ENCODE measurements around the gene ETF1. TPM values are rescaled to one million over a fixed set of nuclear protein-coding genes. Genes with fewer than 3 reads are reported as not detected.

ETF1 gene
- total and polyA plus RNA-seq, 9 of the 15 experiments (the other 6 are each of a cell fraction or from before 2014, with no cell fraction given), result 53.7 to 209 (median 164) TPM

- TF ChIP-seq THAP12 (CRISPR knock-in tag; IDR thresholded peaks at IDR 0.05), result no peak
- no peak for TF ChIP-seq LEF1 (IDR thresholded peaks at IDR 0.05)
- peak; percentile 1 for TF ChIP-seq ARHGAP35 (IDR thresholded peaks at IDR 0.05; ENCODE audit: partially characterized antibody)
- no peak for TF ChIP-seq CHD2 (IDR thresholded peaks at IDR 0.05; ENCODE audit: low read depth, low read length)
- no peak for TF ChIP-seq HDAC3 (IDR thresholded peaks at IDR 0.05; ENCODE audit: borderline replicate concordance, partially characterized antibody)
- TF ChIP-seq U2AF2 (optimal IDR thresholded peaks at IDR 0.05; ENCODE audit: low read depth, low read length), result no peak
- TF ChIP-seq RBM22 (IDR thresholded peaks at IDR 0.05; ENCODE audit: low read depth, low read length, poor library complexity, severe bottlenecking), result peak; percentile 100
- TF ChIP-seq ATF6 (CRISPR knock-in tag; IDR thresholded peaks at IDR 0.05), result no peak
- TF ChIP-seq ZNF695 (CRISPR knock-in tag; IDR thresholded peaks at IDR 0.05), result no peak
- TF ChIP-seq UBTF (IDR thresholded peaks at IDR 0.05; ENCODE audit: borderline replicate concordance in 1 of 2, low read depth in 2 of 2, low read length in 2 of 2), result no peak
- no peak for TF ChIP-seq ZBTB34 (CRISPR knock-in tag; IDR thresholded peaks at IDR 0.05)
- TF ChIP-seq HCFC1 (IDR thresholded peaks at IDR 0.05; ENCODE audit: low read depth, low read length), result no peak; the same call in 1 of the 2 replicates
- no peak for TF ChIP-seq ESRRA (IDR thresholded peaks at IDR 0.05; ENCODE audit: borderline replicate concordance, low read depth)
These were observed 75.9 kb downstream of the ETF1 start (continued) for GRCh38 chr5:138466900-138467710.
